HG03432 (cell line): ENCODE results near the gene NPC1L1.

Source experiments
- ATAC-seq: cut with Tn5 transposase; IDR thresholded peaks from one replicate; pipeline ENCODE4 v1.9.1; 2021; ENCODE audit warnings: mild to moderate bottlenecking, moderate library complexity; ENCODE audit not compliant: unreplicated experiment

The NPC1L1 gene, protein sequence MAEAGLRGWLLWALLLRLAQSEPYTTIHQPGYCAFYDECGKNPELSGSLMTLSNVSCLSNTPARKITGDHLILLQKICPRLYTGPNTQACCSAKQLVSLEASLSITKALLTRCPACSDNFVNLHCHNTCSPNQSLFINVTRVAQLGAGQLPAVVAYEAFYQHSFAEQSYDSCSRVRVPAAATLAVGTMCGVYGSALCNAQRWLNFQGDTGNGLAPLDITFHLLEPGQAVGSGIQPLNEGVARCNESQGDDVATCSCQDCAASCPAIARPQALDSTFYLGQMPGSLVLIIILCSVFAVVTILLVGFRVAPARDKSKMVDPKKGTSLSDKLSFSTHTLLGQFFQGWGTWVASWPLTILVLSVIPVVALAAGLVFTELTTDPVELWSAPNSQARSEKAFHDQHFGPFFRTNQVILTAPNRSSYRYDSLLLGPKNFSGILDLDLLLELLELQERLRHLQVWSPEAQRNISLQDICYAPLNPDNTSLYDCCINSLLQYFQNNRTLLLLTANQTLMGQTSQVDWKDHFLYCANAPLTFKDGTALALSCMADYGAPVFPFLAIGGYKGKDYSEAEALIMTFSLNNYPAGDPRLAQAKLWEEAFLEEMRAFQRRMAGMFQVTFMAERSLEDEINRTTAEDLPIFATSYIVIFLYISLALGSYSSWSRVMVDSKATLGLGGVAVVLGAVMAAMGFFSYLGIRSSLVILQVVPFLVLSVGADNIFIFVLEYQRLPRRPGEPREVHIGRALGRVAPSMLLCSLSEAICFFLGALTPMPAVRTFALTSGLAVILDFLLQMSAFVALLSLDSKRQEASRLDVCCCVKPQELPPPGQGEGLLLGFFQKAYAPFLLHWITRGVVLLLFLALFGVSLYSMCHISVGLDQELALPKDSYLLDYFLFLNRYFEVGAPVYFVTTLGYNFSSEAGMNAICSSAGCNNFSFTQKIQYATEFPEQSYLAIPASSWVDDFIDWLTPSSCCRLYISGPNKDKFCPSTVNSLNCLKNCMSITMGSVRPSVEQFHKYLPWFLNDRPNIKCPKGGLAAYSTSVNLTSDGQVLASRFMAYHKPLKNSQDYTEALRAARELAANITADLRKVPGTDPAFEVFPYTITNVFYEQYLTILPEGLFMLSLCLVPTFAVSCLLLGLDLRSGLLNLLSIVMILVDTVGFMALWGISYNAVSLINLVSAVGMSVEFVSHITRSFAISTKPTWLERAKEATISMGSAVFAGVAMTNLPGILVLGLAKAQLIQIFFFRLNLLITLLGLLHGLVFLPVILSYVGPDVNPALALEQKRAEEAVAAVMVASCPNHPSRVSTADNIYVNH (N-terminal part only)

DNA sequence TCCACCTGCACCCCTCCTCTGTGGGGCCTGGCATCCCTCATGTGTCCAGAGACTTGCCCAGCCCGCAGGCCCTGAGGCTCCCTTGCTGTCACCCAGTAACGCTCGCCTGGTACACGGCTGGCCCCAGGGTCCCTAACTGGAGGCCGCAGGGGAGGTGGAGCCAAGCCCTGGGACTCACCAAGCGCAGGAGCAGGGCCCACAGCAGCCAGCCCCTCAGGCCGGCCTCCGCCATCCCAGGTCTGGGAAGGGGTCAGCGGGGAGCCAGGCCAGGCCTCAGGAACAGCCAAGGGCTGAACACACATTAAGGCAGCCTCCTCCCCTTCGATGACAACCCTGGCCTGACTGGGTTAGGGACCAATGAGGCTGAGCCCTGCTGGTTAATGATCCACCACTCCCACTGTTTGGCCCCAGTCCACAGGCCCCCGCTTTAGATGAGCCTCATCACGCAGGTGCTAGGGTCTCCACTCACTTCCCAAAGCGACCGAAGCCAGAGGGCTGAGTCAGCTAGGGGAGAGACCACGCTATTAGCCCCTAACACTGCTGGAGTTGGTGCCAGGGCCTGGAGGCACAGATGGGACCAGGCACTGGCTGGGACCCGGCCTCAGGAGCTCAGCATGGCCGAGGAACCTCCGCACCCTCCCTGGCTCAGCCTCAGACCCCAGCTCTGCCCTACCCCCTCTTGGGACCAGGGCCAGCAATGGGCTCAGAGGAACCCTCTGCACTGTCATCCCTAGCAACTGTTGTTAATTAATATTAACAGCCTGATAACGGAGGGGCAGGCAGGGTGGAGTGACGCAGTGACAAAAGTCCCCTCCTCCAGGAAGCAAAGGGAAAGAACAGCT lies at the start of gene NPC1L1:
NPC1L1 (minus strand) TSS at position 303 of the 842 bp plus-strand sequence; CDS start at position 232, 71 bp downstream.
- no peak for ATAC-seq

DNA sequence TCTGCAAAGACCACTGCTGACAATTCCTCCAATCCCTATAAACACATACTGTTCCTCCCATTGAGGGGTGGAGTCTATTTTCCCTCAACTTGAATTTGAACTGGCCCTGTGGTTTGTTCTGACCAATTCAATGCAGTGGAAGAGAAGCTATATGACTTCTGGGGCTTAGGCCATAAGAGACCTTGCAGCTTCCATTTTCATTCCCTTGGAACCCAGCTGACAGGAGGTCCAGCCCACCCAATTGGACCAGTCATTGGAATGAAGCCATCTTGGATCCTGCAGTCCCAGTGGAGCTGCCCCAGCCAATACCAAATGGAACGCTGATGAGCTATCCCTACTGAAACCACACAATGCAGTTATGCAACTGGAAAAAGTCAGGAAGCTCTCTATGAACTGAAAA lies 49.8 kb upstream of the NPC1L1 start:
- ATAC-seq = no peak

DNA sequence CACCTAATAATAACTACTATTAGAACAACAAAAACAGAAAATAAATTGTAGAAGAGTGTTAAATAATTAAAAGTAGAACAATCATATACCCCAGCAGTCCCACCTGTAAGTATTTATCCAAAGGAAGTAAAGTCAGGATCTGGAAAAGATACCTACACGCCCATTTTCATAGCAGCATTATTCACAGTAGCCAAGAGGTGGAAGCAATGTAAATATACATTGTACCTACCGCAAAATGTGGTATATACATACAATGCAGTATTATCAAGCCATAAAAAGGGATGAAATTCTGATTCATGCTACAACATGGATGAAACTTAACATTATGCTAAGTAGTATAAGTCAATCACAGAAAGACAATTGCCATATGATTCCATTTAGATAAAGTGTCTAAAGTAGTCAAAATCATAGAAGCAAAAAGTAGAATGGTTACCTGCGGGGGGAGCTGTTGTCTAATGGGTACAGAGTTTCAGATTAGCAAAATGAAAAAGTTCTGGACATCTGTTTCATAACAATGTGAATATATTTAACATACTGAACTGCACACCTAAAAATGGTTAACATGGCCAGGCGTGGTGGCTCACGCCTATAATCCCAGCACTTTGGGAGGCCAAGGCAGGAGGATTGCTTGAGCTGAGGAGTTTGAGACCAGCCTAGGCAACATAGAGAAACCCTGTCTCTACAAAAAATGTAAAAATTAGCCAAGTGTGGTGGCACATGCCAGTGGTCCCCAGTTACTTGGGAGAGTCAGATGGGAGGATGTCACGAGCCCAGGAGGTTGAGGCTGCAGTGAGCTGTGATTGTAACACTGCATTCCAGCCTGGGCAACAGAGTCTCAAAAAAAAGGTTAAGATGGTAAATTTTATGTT lies 46.9 kb upstream of the NPC1L1 start:
- no peak for ATAC-seq

DNA sequence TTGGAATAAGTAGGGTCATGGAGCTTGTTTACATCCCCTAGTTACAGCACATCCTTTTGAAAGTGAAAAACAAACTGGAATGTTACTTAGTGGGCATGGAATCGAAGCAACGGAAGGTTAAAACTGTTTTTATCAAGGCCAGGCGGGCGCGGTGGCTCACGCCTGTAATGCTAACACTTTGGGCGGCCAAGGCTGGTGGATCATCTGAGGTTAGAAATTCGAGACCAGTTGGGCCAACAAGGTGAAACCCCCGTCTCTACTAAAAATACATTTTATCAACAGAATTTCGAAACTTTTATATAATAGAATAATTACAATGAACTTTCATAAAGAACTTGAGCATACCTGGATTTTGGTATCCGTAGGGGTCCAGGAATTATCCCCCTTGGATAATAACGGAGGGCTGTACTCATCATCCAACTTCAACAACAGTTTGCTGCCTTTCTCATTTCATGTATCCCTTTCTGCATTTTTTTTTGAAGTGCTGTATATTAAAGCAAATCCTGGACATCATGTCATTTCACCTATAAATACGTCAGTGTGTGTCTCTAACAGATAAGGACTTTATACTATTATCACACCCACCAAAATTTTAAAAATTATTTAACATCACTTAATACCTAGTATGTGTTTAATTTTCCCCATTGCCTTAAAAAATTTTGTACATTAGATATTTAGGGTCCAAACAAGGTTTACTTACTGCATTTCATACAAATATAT lies 42.2 kb upstream of the NPC1L1 start:
- no peak for ATAC-seq

DNA sequence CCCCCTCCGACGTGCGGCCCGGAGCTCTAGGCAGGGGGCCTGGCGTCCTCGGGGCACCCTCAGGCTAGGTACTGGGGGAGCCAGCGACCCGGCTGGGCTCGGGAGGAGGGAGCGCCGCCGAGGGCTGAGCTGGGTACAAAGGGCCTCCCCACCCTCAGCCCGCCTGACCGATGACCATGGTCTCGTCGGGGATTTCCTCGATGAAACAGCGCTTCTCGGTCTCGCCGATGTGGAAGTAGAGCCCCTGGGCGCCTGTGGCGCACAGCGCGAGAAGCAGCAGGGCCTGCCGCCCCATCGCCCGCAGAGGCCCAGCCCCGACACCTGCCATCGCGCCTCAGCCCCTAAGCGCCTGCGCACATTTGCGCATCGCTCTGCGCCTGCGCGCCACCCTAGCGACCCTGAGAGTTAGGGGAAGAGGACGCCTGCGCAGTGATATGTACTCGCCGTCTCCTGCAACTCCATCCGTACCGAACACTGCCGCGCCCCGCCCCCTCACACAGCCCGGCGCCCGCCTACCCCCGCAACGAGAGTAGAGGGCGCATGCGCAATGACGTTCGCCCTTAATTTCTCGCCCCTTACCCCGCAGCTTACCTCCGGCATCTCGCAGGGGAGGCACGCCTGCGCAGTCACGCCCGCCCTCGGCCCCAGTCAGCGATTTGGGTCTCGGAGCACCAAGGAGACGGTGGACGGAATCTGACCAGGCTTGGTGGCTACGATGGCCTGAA lies 40.9 kb upstream of the NPC1L1 start, which contains the start of gene TMED4:
TMED4 (minus strand) TSS at position 353 of the 725 bp plus-strand sequence; CDS start at position 328, 25 bp downstream.
- ATAC-seq = peak; percentile 81

DNA sequence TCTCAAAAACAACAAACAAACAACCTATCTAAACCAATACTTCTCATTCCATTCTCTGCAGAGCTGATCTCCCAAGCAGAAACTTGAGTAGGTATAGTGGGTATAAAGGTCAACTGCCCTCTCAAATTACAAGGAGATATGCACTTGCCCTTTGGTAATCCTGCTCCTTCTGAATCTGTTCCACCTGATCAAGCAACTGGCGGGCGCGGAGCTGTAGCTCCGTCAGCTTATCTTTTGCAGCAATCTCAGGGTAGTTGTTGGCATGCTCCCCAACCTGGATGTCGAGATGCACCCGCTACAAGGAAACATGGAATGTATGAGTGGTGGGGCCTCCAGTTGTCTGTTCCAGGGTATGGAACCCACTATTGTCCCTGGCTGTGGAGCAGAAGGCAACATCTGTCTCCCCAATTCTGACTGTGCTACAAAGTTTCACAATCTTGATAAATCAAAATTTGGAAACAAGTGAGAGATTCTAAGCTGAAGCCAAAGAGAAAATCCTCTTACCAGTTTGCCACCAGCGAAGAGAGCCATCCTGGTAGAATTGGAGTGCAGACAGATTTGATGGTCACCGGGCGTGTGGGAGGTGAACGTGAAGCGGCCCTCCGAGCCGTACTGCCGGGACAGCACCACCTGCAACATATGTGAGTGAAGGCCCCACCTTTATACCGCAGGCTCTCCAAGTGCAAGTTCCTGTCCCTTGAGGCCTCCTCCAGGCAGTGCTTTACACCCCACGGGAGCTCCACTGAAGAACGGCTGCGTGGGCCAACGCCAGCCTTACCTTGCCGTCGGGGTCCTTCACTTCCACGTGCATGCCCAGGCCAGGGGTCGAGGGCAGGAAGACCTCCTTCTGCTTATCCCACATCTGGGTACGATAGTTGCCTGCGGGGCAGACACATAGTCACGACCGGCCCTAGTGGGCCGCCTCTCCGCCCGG lies 40.1 kb upstream of the NPC1L1 start:
- peak; percentile 30 for ATAC-seq

DNA sequence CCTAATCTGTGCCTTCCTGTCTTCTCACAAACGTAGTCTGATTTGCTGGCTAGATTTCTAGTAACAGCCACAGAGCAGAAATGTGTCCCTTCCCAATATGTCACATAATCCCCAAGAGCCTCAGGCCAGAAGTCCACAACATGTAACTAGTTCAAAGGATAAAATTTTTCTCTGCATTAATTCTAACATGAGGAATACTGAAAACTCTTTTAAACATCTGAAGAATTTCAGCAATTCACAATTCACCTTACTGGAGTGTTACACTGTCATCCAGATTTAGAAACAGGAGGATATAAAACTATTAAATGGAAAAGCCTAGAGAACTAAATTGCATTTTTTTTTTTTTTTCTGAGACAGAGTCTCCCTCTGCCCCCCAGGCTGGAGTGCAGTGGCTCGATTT lies 35.1 kb upstream of the NPC1L1 start:
- no peak for ATAC-seq

DNA sequence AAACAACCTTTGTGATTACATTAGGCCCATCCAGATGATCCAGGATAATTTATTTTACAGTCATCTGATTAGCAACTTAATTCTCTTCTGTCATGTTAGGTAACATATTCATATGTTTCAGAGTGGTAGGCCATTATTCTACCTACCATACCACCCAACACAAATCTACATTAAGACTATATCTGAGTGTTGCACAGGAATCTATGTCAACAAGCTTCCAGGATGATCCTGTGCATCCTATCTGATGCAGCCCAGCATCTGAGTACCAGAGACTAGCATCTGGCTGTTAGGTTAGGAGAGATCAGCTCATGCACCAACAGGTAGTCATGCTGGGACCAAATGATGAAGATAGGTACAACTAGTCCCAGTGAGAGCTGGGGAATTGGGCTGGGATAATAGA lies 33.9 kb upstream of the NPC1L1 start:
- ATAC-seq = no peak

DNA sequence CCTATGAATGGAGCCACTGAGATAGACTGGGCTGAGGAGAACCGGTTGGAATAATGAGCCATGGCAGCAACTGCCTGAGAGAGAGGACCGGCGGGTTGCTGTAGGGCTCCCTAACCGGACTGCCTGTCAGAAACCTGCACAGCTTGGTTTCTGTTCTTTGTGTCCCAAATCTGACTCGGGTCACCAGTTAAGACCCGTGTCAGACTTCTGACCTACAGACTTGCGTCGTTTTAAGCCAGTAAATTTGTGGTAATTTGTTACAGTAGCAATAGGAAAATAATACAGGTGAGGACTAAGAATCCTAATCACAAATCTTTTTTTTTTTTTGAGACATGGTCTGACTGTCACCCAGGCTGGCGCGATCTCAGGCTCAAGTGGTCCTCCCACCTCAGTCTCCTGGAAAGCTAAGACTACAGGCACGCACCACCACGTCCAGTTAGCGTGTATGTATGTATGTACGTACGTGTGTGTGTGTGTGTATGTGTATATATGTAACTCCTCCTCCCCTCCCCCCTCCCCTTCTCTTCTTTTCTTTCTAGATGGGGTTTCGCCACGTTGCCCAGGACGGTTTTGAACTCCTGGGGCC lies 33.2 kb upstream of the NPC1L1 start:
- ATAC-seq = no peak

DNA sequence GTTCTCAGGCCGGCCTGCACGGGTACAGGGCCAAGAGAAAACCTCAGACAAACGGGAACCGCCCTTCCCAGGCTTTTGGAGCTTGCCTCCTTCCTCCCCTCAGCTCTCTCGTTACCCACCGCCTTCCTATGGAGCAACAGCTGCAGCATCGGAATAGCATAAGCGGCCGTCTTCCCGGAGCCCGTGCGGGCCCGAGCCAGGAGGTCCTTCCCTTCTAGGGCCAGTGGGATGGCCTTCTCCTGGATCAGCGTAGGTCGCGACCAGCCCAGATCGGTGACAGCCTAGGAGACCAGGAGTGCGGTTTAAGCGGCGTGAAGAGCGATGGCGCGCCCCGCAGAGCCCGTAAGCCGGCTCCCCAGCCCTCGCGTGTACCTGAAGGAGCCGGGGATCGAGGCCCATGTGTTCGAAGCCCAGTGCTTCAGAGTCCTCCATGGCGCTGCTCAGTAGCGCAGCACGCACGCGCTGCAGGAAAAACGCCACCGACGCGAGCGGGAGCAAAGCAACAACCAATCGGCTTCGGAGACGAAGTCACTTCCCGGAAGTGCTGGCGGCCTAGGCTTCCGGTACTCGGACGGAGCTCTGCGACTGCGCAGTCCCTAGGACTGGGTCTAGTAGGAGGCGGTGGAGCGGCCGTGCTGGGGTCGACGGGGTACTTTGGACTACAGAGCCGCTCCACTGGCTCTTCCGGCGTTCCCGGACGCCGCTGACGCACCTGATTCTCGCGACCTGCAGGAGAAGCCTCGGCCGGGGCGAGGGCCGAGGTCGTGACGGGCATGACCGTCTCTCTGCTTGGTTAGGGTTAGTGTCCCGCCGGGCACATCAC lies 32.5 kb upstream of the NPC1L1 start, which contains the start of gene DDX56:
DDX56 (minus strand) TSS at position 445 of the 823 bp plus-strand sequence; CDS start at position 432, 13 bp downstream.
- peak; percentile 93 for ATAC-seq

DNA sequence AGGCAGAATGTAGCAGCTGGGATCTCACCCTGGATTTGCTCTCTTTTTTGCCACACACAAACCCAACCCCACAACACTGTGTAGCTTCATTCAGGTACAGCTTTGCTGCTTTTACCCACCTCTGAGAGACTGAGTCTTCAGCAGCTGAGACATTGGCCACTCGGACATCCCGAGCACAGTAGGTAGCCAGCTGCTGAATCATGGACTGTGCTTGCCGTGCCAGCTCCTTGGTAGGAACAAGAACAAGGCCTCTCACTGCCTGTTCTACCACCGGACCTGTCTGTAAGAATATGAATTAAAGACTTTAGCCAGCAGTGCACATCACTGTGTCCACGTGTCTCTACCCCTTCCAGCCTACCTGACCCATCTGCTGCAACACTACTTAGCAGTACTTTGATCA lies 31.6 kb upstream of the NPC1L1 start:
- no peak for ATAC-seq

DNA sequence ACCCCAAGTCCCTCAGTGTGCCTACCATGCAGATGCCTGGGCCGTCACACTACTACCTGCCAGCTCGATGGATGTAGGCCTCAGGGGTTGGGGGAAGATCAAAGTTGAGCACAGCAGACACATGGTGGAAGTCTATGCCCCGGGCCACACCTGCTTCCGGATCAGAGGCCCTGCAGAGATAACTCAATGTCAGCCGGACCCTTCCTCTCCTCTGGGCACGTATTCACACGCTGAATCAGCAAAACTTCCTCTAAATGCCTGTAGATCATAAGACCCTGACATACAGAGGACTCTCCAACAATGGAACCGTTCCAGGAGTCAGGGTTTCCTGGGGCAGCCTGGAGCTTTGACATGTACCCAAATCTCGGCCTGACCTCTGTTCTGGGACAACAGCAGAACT lies 28.8 kb upstream of the NPC1L1 start:
- ATAC-seq = no peak

DNA sequence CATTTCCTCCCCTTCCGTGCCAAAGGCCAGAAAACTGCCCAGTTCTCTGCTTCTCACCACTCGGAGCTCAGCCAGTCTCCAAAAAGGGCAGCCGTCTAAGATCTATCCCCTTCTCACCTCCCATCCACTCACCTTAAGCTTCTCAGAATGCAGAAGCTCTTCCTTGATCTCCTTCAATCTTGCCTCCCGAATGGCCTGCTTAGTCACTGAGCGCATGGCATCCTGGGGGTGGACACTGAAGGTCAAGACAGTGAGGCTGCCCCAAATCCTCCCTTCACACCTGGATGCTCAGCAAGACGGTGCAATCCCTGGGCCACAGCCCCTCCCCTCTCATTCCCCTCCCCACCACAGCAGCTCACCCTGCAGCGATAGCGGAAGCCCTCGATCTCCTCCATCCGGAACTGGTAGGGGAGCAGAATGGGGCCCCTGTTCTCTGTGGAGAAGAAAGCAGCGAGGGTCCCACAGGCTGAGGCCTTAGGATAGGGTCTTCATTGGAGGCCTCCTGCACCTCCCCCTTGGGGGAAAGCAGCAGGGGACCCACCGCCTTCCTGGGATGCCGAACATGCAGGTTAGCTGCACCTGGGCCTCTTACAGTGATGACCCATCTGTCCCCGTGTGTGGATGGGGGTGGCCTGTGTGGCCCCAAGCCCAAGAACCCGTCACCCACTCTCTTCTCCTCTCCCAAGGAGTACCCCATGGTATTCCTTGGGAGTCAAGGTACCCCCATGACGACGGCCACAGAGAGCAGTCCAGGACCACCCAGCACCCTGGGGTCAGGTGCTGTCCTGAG lies 27.8 kb upstream of the NPC1L1 start:
- no peak for ATAC-seq

DNA sequence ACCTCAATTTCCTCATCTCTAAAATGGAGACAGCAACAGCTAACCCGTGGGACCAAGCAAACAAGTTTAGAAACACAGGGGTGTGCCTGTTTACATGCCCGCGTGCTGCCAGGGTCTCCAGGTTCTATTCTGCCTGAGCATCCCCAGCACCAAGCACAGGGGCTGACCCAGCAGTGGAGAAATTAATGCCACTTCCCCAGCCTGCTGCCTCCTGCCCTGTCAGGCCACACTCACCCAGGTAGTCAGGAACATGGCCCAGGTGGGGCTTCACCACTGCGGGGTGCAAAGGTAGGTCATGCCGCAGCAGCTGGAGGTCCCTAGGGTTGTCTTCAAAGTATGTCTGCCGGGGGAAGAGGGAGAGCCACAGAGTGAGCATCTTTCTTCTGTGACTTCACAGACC lies 26.8 kb upstream of the NPC1L1 start:
- ATAC-seq = no peak
